ENCODE results near the gene TRAF3IP1. TPM values are rescaled to one million over a fixed set of nuclear protein-coding genes. Genes with fewer than 3 reads are reported as not detected.
"Not testable (repeated sequence)": the region's sequence is repeated elsewhere in the genome, so short reads cannot be mapped to it uniquely, and the experiment has no call there.

Gene TRAF3IP1
- total and polyA plus RNA-seq, 4 donors: 8.9 to 41.0 (median 14.7) TPM

DNA sequence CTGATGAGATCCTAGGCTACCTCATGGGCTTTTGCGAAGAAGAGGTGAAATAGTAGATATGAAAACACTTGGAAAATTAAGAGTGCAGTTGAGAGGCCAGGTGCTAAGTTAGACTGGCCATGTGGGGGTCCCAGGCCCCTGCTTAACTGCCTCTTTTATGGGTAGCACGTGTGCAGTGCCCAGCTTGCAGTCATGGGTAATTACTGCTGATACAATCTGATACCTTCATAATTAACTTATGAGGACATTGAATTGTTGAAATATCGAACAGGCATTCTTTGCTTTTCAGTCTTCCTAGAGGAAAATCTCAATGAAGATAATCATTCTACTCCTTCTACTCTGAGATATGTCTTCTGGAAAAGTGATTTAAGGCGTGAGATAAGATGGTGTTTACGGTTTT, 11.6 kb downstream of the TRAF3IP1 start:
- no peaks in the 10 kb centered on the region for H3K9me3 ChIP-seq (ENCODE audit: control insufficient read depth in 4 of 4, insufficient read depth in 3 of 4, low read length in 3 of 4)
- H3K27ac ChIP-seq (ENCODE audit: low read depth in 1 of 2, low read length in 1 of 2): no peak overlapping the region
- H3K9ac ChIP-seq (ENCODE audit: insufficient read depth in 1 of 2, low read length in 2 of 2): no peak overlapping the region
- no peak for DNase-seq
- TF ChIP-seq, protein P1, sequence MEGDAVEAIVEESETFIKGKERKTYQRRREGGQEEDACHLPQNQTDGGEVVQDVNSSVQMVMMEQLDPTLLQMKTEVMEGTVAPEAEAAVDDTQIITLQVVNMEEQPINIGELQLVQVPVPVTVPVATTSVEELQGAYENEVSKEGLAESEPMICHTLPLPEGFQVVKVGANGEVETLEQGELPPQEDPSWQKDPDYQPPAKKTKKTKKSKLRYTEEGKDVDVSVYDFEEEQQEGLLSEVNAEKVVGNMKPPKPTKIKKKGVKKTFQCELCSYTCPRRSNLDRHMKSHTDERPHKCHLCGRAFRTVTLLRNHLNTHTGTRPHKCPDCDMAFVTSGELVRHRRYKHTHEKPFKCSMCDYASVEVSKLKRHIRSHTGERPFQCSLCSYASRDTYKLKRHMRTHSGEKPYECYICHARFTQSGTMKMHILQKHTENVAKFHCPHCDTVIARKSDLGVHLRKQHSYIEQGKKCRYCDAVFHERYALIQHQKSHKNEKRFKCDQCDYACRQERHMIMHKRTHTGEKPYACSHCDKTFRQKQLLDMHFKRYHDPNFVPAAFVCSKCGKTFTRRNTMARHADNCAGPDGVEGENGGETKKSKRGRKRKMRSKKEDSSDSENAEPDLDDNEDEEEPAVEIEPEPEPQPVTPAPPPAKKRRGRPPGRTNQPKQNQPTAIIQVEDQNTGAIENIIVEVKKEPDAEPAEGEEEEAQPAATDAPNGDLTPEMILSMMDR (IDR thresholded peaks at IDR 0.05; ENCODE audit: control extremely low read depth, extremely low read depth): no peak
- H3K27me3 ChIP-seq (ENCODE audit: control insufficient read depth in 3 of 3, insufficient read depth in 3 of 3, low read length in 2 of 3): no peaks in the 10 kb centered on the region
- 91 to 94% methylated on average over 5 of the region's 5 CpGs for WGBS, 2 donors
- H3K36me3 ChIP-seq (ENCODE audit: control insufficient read depth in 4 of 4, insufficient read depth in 4 of 4, low read length in 4 of 4): peaks cover 0 to 19% (median 13%) of the 10 kb centered on the region in 4 donors
- ATAC-seq (ENCODE audit: insufficient read depth, low FRiP score): no peak
- H3K4me1 ChIP-seq (ENCODE audit: control insufficient read depth in 5 of 5, insufficient read depth in 5 of 5, low read length in 5 of 5): no peaks in the 10 kb centered on the region
- H3K4me3 ChIP-seq: no peak overlapping the region

DNA sequence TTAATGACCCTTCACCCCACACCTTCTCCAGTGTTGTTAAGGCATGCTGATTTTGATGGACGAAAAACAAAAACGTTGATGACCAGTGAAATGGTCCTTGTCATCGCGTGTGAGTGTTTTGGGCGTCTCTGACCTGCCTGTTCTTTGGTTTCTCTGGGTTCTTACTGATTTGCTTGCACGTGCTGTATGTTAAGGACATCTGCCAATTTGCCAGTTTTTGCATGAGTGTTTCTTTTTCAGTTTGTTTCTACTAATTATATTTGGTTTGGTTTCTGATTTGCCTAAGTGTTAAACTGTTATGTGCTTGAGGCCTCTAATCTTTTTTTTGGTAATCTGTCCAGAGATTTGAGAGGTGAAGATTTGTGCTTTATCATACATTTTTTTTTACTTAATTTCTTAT, 14.6 kb downstream of the TRAF3IP1 start:
- Histone ChIP-seq H3K9me3 (ENCODE audit: control insufficient read depth in 4 of 4, insufficient read depth in 3 of 4, low read length in 3 of 4) (no peaks in the 10 kb centered on the region), H3K36me3 (ENCODE audit: control insufficient read depth in 4 of 4, insufficient read depth in 4 of 4, low read length in 4 of 4) (peaks cover 0 to 17% (median 6%) of the 10 kb centered on the region in 4 donors), H3K4me3 (no peak overlapping the region), H3K4me1 (ENCODE audit: control insufficient read depth in 5 of 5, insufficient read depth in 5 of 5, low read length in 5 of 5) (no peaks in the 10 kb centered on the region), H3K27me3 (ENCODE audit: control insufficient read depth in 3 of 3, insufficient read depth in 3 of 3, low read length in 2 of 3) (no peaks in the 10 kb centered on the region), H3K27ac (ENCODE audit: low read depth in 1 of 2, low read length in 1 of 2) (no peak overlapping the region), H3K9ac (ENCODE audit: insufficient read depth in 1 of 2, low read length in 2 of 2) (no peak overlapping the region)
- TF ChIP-seq, protein P1 (IDR thresholded peaks at IDR 0.05; ENCODE audit: control extremely low read depth, extremely low read depth): no peak
- 90 to 92% methylated on average over 6 of the region's 6 CpGs for WGBS, 2 donors
- ATAC-seq (ENCODE audit: insufficient read depth, low FRiP score): no peak
- no peak for DNase-seq

DNA sequence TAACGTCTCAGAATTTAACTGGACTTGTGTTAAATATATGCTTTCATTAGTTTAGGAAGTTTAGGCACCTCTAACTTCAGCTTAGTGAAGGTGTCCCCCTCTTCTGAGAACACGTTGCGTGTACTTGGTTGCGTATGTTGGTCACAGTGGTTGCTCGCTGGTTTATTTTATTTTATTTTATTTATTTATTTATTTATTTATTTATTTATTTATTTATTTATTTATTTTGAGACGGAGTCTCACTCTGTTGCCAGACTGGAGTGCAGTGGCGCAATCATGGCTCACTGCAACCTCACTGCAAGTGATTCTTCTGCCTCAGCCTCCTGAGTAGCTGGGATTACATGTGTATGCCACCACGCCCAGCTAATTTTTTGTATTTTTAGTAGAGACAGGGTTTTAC, 15.3 kb downstream of the TRAF3IP1 start:
- H3K36me3 ChIP-seq (ENCODE audit: control insufficient read depth in 4 of 4, insufficient read depth in 4 of 4, low read length in 4 of 4): peaks cover 0 to 12% (median 6%) of the 10 kb centered on the region in 4 donors
- not testable (repeated sequence) for H3K27ac ChIP-seq (ENCODE audit: low read depth in 1 of 2, low read length in 1 of 2); H3K27me3 ChIP-seq (ENCODE audit: control insufficient read depth in 3 of 3, insufficient read depth in 3 of 3, low read length in 2 of 3); H3K9ac ChIP-seq (ENCODE audit: insufficient read depth in 1 of 2, low read length in 2 of 2); H3K4me3 ChIP-seq; H3K4me1 ChIP-seq (ENCODE audit: control insufficient read depth in 5 of 5, insufficient read depth in 5 of 5, low read length in 5 of 5); H3K9me3 ChIP-seq (ENCODE audit: control insufficient read depth in 4 of 4, insufficient read depth in 3 of 4, low read length in 3 of 4); DNase-seq; ATAC-seq (ENCODE audit: insufficient read depth, low FRiP score)
- WGBS, 2 donors: 94% methylated on average over 8 of the region's 8 CpGs

DNA sequence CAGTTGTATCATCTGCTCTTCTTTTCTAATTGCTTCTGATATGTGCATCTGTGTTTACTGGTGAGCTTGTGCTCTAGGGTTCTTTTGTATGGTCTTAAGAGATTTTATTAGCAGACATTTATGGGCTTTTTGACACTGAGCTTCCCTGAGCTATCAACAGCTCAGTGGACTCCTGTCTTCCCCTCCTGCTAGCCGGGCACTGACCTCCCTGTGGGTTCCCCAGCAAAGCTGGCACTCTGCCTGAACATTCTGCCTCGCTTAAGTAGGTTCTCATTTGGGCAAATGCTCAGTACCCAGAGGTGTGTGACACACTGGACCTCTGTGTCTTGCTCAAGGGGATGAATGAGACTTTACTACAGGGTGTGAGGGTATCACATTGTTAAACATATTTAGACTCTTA, 15.8 kb downstream of the TRAF3IP1 start:
- Histone ChIP-seq H3K36me3 (ENCODE audit: control insufficient read depth in 4 of 4, insufficient read depth in 4 of 4, low read length in 4 of 4) (peaks cover 0 to 12% (median 6%) of the 10 kb centered on the region in 4 donors), H3K4me1 (ENCODE audit: control insufficient read depth in 5 of 5, insufficient read depth in 5 of 5, low read length in 5 of 5) (no peaks in the 10 kb centered on the region), H3K9ac (ENCODE audit: insufficient read depth in 1 of 2, low read length in 2 of 2) (no peak overlapping the region), H3K9me3 (ENCODE audit: control insufficient read depth in 4 of 4, insufficient read depth in 3 of 4, low read length in 3 of 4) (no peaks in the 10 kb centered on the region), H3K27ac (ENCODE audit: low read depth in 1 of 2, low read length in 1 of 2) (no peak overlapping the region), H3K27me3 (ENCODE audit: control insufficient read depth in 3 of 3, insufficient read depth in 3 of 3, low read length in 2 of 3) (no peaks in the 10 kb centered on the region), H3K4me3 (no peak overlapping the region)
- DNase-seq (no peak), ATAC-seq (ENCODE audit: insufficient read depth, low FRiP score) (no peak)
- TF ChIP-seq, protein P1 (IDR thresholded peaks at IDR 0.05; ENCODE audit: control extremely low read depth, extremely low read depth): no peak
- WGBS, 2 donors: 83 to 89% methylated on average over 2 of the region's 2 CpGs
